ENCODE results near the gene SIK2.

SIK2 gene

GRCh38 chr11:111601979-111602864 lies at the start of gene SIK2:
SIK2 (plus strand) TSS chr11:111602449; CDS start chr11:111602564, 115 bp downstream.
- DNase-seq (ENCODE audit: low read depth): peak; percentile 88

GRCh38 chr11:111554532-111554931 lies 47.7 kb upstream of the SIK2 start:
- no peak for DNase-seq (ENCODE audit: low read depth)

- no peak for DNase-seq (ENCODE audit: low read depth)
These were observed 47.0 kb upstream of the SIK2 start for GRCh38 chr11:111555255-111555654.

- peak; percentile 83 for DNase-seq (ENCODE audit: low read depth)
These were observed 44.7 kb upstream of the SIK2 start for GRCh38 chr11:111557425-111558111.

GRCh38 chr11:111559800-111560464 lies 42.3 kb upstream of the SIK2 start:
- DNase-seq (ENCODE audit: low read depth): no peak

- no peak for DNase-seq (ENCODE audit: low read depth)
These were observed 41.4 kb upstream of the SIK2 start for GRCh38 chr11:111560800-111561199.

- DNase-seq (ENCODE audit: low read depth): no peak
These were observed 40.9 kb upstream of the SIK2 start for GRCh38 chr11:111561306-111561705.

GRCh38 chr11:111561791-111562325 lies 40.4 kb upstream of the SIK2 start:
- DNase-seq (ENCODE audit: low read depth): peak; percentile 57

- DNase-seq (ENCODE audit: low read depth): no peak
These were observed 39.4 kb upstream of the SIK2 start for GRCh38 chr11:111562692-111563389.

- peak; percentile 58 for DNase-seq (ENCODE audit: low read depth)
These were observed 37.0 kb upstream of the SIK2 start for GRCh38 chr11:111565114-111565720.

- no peak for DNase-seq (ENCODE audit: low read depth)
These were observed 35.9 kb upstream of the SIK2 start for GRCh38 chr11:111566324-111566723.

GRCh38 chr11:111569476-111569875 lies 32.8 kb upstream of the SIK2 start:
- DNase-seq (ENCODE audit: low read depth): no peak

GRCh38 chr11:111570796-111571195 lies 31.5 kb upstream of the SIK2 start:
- DNase-seq (ENCODE audit: low read depth): no peak

- DNase-seq (ENCODE audit: low read depth): no peak
These were observed 30.3 kb upstream of the SIK2 start for GRCh38 chr11:111571829-111572501.

GRCh38 chr11:111572581-111572980 lies 29.7 kb upstream of the SIK2 start:
- no peak for DNase-seq (ENCODE audit: low read depth)

- DNase-seq (ENCODE audit: low read depth): no peak
These were observed 28.4 kb upstream of the SIK2 start for GRCh38 chr11:111573821-111574249.

- no peak for DNase-seq (ENCODE audit: low read depth)
These were observed 27.6 kb upstream of the SIK2 start for GRCh38 chr11:111574373-111575225.

GRCh38 chr11:111575740-111576139 lies 26.5 kb upstream of the SIK2 start:
- DNase-seq (ENCODE audit: low read depth): no peak

- DNase-seq (ENCODE audit: low read depth): no peak
These were observed 24.4 kb upstream of the SIK2 start for GRCh38 chr11:111577821-111578220.

- DNase-seq (ENCODE audit: low read depth): no peak
These were observed 20.9 kb upstream of the SIK2 start for GRCh38 chr11:111581341-111581740.

Data from stromal cell of bone marrow (primary cell).